Keratinocyte (primary cell): ENCODE measurements around the gene TNFAIP8. TPM values are rescaled to one million over a fixed set of nuclear protein-coding genes. Genes with fewer than 3 reads are reported as not detected.

Experiments used
- DNase-seq: peaks from one replicate; pipeline ENCODE4 v3.0.0-alpha.2; 2011; ENCODE audit warnings: low read depth, missing footprints, low spot score
- FAIRE-seq: peaks from 2 replicates; lab custom pipeline; 2011; peaks lifted over from hg19 to GRCh38; lab: Jason Lieb, UNC
- H2AFZ ChIP-seq: 2 replicates; pipeline ENCODE4 v1.6.0; 2012; ENCODE audit warnings: low read length, control low read depth, inconsistent platforms; ENCODE audit not compliant: control insufficient read depth
- H3K27ac ChIP-seq: 2 replicates; pipeline ENCODE4 v1.5.1; 2011; ENCODE audit warnings: low read length; ENCODE audit not compliant: control insufficient read depth, insufficient read depth
- H3K27me3 ChIP-seq: 3 replicates; pipeline ENCODE4 v1.6.0; 2011; ENCODE audit warnings: low read length; ENCODE audit not compliant: control insufficient read depth, insufficient read depth; ENCODE audit errors: extremely low read depth
- H3K36me3 ChIP-seq, 2 experiments: 2 replicates in 1 of 2; 3 replicates in 1 of 2; pipeline ENCODE4 v1.5.1; 2011; ENCODE audit warnings: low read length in 2 of 2, mild to moderate bottlenecking in 1 of 2; ENCODE audit not compliant: control insufficient read depth in 2 of 2, insufficient read depth in 2 of 2; ENCODE audit errors: extremely low read depth in 1 of 2
- H3K4me1 ChIP-seq: 3 replicates; pipeline ENCODE4 v1.5.1; 2011; ENCODE audit warnings: low read length; ENCODE audit not compliant: control insufficient read depth, insufficient read depth; ENCODE audit errors: extremely low read depth
- H3K4me2 ChIP-seq: 3 replicates; pipeline ENCODE4 v1.6.0; 2011; ENCODE audit warnings: low read depth, low read length; ENCODE audit not compliant: control insufficient read depth, insufficient read depth; ENCODE audit errors: extremely low read depth
- H3K4me3 ChIP-seq, 3 experiments: fragments of 200-600 bp in 1 of 3; sonication (generic) in 1 of 3; 2 replicates in 2 of 3; 3 replicates in 1 of 3; pipeline ENCODE4 v1.5.1; 2011 to 2016; ENCODE audit warnings: low read length in 3 of 3, mild to moderate bottlenecking in 3 of 3, control low read depth in 2 of 3, inconsistent platforms in 1 of 3, low read depth in 1 of 3, mixed read lengths in 1 of 3, mixed run types in 1 of 3, moderate library complexity in 1 of 3; ENCODE audit not compliant: control insufficient read depth in 2 of 3, insufficient read depth in 2 of 3; ENCODE audit errors: extremely low read depth in 1 of 3
- H3K79me2 ChIP-seq: 2 replicates; pipeline ENCODE4 v1.6.0; 2012; ENCODE audit warnings: low read length; ENCODE audit not compliant: control insufficient read depth, insufficient read depth
- H3K9ac ChIP-seq: 3 replicates; pipeline ENCODE4 v1.6.0; 2011; ENCODE audit warnings: low read length; ENCODE audit not compliant: control insufficient read depth, insufficient read depth; ENCODE audit errors: extremely low read depth
- H3K9me1 ChIP-seq: 3 replicates; pipeline ENCODE4 v1.6.0; 2011; ENCODE audit warnings: low read length; ENCODE audit not compliant: control insufficient read depth, insufficient read depth; ENCODE audit errors: extremely low read depth
- H3K9me3 ChIP-seq: 2 replicates; pipeline ENCODE4 v1.5.1; 2012; ENCODE audit warnings: low read depth, low read length; ENCODE audit not compliant: control insufficient read depth
- H4K20me1 ChIP-seq: 3 replicates; pipeline ENCODE4 v1.6.0; 2011; ENCODE audit warnings: low read length; ENCODE audit not compliant: control insufficient read depth, insufficient read depth; ENCODE audit errors: extremely low read depth
- CTCF ChIP-seq, 3 experiments: IDR thresholded peaks in 1 of 3; conservative IDR thresholded peaks in 1 of 3; optimal IDR thresholded peaks in 1 of 3; 2 replicates in 2 of 3; 3 replicates in 1 of 3; pipeline versions ENCODE3 to v1.5.1; 2011; ENCODE audit warnings: low read length in 3 of 3, mild to moderate bottlenecking in 3 of 3, moderate library complexity in 2 of 3, control low read depth in 1 of 3, inconsistent platforms in 1 of 3; ENCODE audit not compliant: insufficient read depth in 2 of 3; ENCODE audit errors: extremely low read depth in 1 of 3
- EZH2 ChIP-seq: IDR thresholded peaks from one replicate; pipeline ENCODE4 v1.6.1; 2012; ENCODE audit warnings: inconsistent platforms, mild to moderate bottlenecking, low read length, moderate library complexity
- dilution Hi-C: fragments of 300-500 bp; cut with MboI; formaldehyde crosslinking; loops from one replicate; pipeline ENCODE4 v1.7.0; 2020; ENCODE audit warnings: low sequenced_read_pairs; ENCODE audit not compliant: extremely low pct_ligation_motif_present
- polyA plus RNA-seq, 5 experiments: library from polyadenylated mRNA; depleted of rRNA in 3 of 5; stranded (reverse) in 3 of 5; stranded (forward) in 1 of 5; unstranded in 1 of 5; fragments of >200 nt; gene quantifications; 1 replicate in 1 of 5; 2 replicates in 3 of 5; 3 replicates in 1 of 5; pipeline versions ENCODE4 v1.2.1 to v1.2.3, GENCODE V29; 2011 to 2012; ENCODE audit warnings: missing spikeins in 2 of 5, low read depth in 1 of 5, low replicate concordance in 1 of 5

The TNFAIP8 gene
- polyA plus RNA-seq, 1 donor (not counting 4 experiments of a cell fraction or from before 2014, with no cell fraction given) = 20.8 TPM

GRCh38 chr5:119339344-119339743 is 16.5 kb upstream of the TNFAIP8 start:
- Histone ChIP-seq H3K9ac (no peak overlapping the region), H3K79me2 (peaks cover 11% of the 10 kb centered on the region), H3K9me1 (peaks cover 3% of the 10 kb centered on the region), H3K27ac (no peak overlapping the region), H2AFZ (no peak overlapping the region), H3K36me3 (peaks cover 0 to 2% of the 10 kb centered on the region in 2 experiments), H3K4me2 (no peak overlapping the region), H3K4me1 (peaks cover 27% of the 10 kb centered on the region), H3K4me3 (no peak overlapping the region), H3K27me3 (no peaks in the 10 kb centered on the region), H4K20me1 (no peaks in the 10 kb centered on the region), H3K9me3 (no peaks in the 10 kb centered on the region)
- DNase-seq (no peak), FAIRE-seq (no peak)
- dilution Hi-C loops = no loop called here
- TF ChIP-seq EZH2 = no peak
- TF ChIP-seq CTCF (optimal IDR thresholded peaks at IDR 0.05 in 1 of 3, IDR thresholded peaks at IDR 0.05 in 1 of 3, conservative IDR thresholded peaks at IDR 0.05 in 1 of 3; ENCODE audit: extremely low read depth in 1 of 3, insufficient read depth in 2 of 3, low read length in 3 of 3) = no peak

- dilution Hi-C loops = no loop called here
- Histone ChIP-seq H3K79me2 (peaks cover 7% of the 10 kb centered on the region), H3K36me3 (peaks cover 0 to 2% of the 10 kb centered on the region in 2 experiments), H3K27ac (no peak overlapping the region), H2AFZ (no peak overlapping the region), H3K4me3 (no peak overlapping the region), H3K27me3 (no peaks in the 10 kb centered on the region), H3K9me1 (peaks cover 3% of the 10 kb centered on the region), H3K4me1 (peaks cover 22% of the 10 kb centered on the region), H3K9me3 (no peaks in the 10 kb centered on the region), H3K4me2 (no peak overlapping the region), H3K9ac (no peak overlapping the region), H4K20me1 (no peaks in the 10 kb centered on the region)
- no peak for TF ChIP-seq CTCF (optimal IDR thresholded peaks at IDR 0.05 in 1 of 3, IDR thresholded peaks at IDR 0.05 in 1 of 3, conservative IDR thresholded peaks at IDR 0.05 in 1 of 3; ENCODE audit: extremely low read depth in 1 of 3, insufficient read depth in 2 of 3, low read length in 3 of 3)
- TF ChIP-seq EZH2 = no peak
- no peak for FAIRE-seq
- DNase-seq = no peak
Measured at GRCh38 chr5:119339965-119340364, 15.9 kb upstream of the TNFAIP8 start.
